Skeletal muscle satellite cell (primary cell): ENCODE results near the gene C22orf42. TPM values are rescaled to one million over a fixed set of nuclear protein-coding genes. Genes with fewer than 3 reads are reported as not detected.

Experiments
- H3K27me3 ChIP-seq: 2 replicates; pipeline ENCODE4 v1.7.0; 2013; ENCODE audit warnings: low read length; ENCODE audit not compliant: control insufficient read depth, insufficient read depth
- H3K36me3 ChIP-seq: 2 replicates; pipeline ENCODE4 v1.7.0; 2013; ENCODE audit warnings: mild to moderate bottlenecking, control low read depth, low read length; ENCODE audit not compliant: insufficient read depth
- H3K4me1 ChIP-seq: 2 replicates; pipeline ENCODE4 v1.7.0; 2013; ENCODE audit warnings: low read length; ENCODE audit not compliant: control insufficient read depth, insufficient read depth
- H3K4me2 ChIP-seq: 2 replicates; pipeline ENCODE4 v1.7.0; 2013; ENCODE audit warnings: mild to moderate bottlenecking, low read length
- H3K4me3 ChIP-seq: 2 replicates; pipeline ENCODE4 v1.7.0; 2013; ENCODE audit warnings: low read length
- H3K9ac ChIP-seq: 2 replicates; pipeline ENCODE4 v1.7.0; 2013; ENCODE audit warnings: mild to moderate bottlenecking, low read depth, low read length, moderate library complexity
- H3K9me3 ChIP-seq: replicated peaks from 2 replicates; pipeline ENCODE4 v1.7.0; 2013; ENCODE audit warnings: mild to moderate bottlenecking, control low read depth, low read length
- small RNA-seq: library from RNA; depleted of rRNA; stranded (forward); fragments of <200 nt; gene quantifications from one replicate; pipeline ENCODE3, GENCODE V24; 2012

The C22orf42 gene

GRCh38 chr22:32127904-32128303, 31.2 kb downstream of the C22orf42 start:
- Histone ChIP-seq H3K27me3 (no peaks in the 10 kb centered on the region), H3K4me3 (no peak overlapping the region), H3K9ac (no peak overlapping the region), H3K4me1 (no peaks in the 10 kb centered on the region), H3K36me3 (no peaks in the 10 kb centered on the region), H3K4me2 (no peak overlapping the region), H3K9me3 (no peaks in the 10 kb centered on the region)

DNA sequence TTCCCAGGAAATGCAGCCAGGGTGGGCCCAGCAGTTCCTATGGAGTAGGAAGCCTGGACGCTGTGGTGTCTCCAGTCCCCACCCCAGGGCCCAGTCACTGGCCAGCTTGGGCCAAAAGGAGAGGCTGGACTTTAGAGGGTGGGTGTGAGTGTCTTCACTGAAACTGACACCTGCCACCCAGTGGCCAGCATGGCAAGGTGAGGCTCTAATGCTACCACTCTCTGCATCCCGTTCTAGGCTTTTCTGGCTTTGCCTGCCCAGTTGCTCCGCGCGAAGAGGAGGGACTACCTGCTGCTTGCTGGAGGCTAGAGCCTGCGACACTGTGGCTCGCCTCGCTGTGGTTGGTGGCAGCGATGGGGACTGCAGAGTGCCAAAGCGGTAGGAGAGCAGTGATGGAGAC, 35.4 kb downstream of the C22orf42 start:
- no peak overlapping the region for H3K9ac ChIP-seq
- no peaks in the 10 kb centered on the region for H3K9me3 ChIP-seq
- no peak overlapping the region for H3K4me2 ChIP-seq
- no peaks in the 10 kb centered on the region for H3K4me1 ChIP-seq
- no peaks in the 10 kb centered on the region for H3K36me3 ChIP-seq
- H3K27me3 ChIP-seq, result no peaks in the 10 kb centered on the region
- H3K4me3 ChIP-seq, result no peak overlapping the region

DNA sequence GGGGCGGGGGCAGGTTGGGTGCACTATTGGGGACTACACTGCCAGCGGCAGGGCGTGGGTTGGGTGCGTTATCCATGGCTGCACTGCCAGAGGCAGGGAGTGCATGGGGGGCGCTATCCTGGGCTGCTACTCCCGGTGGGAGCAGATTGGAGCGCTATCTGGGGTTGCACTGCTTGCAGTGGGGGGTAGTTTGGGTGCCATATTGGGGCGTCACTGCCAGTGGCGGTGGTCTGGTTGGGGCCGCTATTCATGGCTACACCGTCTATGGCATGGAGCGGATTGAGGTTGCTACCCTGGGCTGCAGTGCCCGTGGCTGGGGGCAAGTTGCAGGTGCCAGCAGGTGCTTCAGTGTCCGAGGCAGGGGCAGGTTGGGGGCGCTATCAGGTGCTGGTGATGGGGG, 36.2 kb downstream of the C22orf42 start:
- no peak overlapping the region for H3K4me2 ChIP-seq
- H3K9me3 ChIP-seq, result no peaks in the 10 kb centered on the region
- no peaks in the 10 kb centered on the region for H3K36me3 ChIP-seq
- H3K27me3 ChIP-seq, result peaks cover under 1% of the 10 kb centered on the region
- no peak overlapping the region for H3K4me3 ChIP-seq
- no peaks in the 10 kb centered on the region for H3K4me1 ChIP-seq
- no peak overlapping the region for H3K9ac ChIP-seq

DNA sequence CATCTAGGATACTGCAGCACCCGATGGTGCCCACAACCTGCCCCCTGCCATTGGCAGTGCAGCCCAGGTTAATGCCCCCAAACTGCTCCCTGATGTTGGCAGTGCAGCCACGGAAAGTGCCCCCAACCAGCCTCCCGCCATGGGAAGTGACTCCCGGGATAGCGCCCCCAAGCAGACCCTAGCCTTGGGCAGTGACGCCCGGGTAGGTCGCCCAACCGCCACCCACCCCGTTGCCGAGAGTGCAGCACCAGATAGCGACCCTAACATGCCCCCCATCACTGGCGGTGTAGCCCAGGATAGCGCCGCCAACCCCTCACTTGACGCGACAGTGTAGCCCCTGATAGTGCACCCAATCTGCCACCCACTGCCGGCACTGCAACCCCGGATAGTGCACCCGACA, 38.5 kb downstream of the C22orf42 start:
- Histone ChIP-seq H3K4me1 (no peaks in the 10 kb centered on the region), H3K36me3 (no peaks in the 10 kb centered on the region), H3K27me3 (peaks cover 13% of the 10 kb centered on the region), H3K9me3 (no peaks in the 10 kb centered on the region), H3K4me3 (no peak overlapping the region), H3K4me2 (no peak overlapping the region), H3K9ac (no peak overlapping the region)

DNA sequence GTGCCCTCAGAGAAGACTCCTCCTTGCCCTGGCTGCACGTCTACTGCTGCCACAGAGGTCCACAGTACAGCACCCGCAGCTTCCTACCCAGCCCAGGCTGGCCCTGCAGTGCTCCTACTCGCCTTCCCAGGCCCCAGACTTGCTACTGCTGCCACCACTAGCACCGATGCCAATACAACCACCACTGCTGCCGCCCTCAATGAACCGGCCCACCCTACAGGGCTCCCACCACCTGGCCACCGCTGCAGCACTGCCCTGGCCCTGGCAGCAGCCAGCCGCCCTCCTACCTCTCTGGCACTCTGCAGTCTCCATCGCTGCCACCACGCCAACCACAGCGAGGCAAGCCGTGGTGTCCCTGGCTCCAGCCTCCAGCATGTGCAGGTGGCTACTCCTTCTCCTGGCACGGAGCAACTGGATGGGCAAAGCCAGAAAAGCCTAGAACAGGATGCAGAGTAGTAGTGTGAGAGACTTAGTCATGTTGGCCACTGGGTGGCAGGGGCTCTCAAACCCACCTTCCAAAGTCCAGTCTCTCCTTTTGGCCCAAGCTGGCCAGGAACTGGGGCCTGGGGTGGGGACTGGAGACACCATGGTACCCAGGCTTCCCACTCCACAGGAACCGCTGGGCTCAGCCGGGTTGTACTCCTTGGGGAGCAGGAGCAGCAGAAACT, 39.4 kb downstream of the C22orf42 start:
- Histone ChIP-seq H3K9me3 (no peaks in the 10 kb centered on the region), H3K4me3 (no peak overlapping the region), H3K27me3 (peaks cover 20% of the 10 kb centered on the region), H3K9ac (no peak overlapping the region), H3K4me1 (no peaks in the 10 kb centered on the region), H3K36me3 (no peaks in the 10 kb centered on the region), H3K4me2 (no peak overlapping the region)

GRCh38 chr22:32112380-32112779, 46.7 kb downstream of the C22orf42 start:
- Histone ChIP-seq H3K4me3 (no peak overlapping the region), H3K9ac (no peak overlapping the region), H3K27me3 (peaks cover 32% of the 10 kb centered on the region), H3K36me3 (no peaks in the 10 kb centered on the region), H3K4me1 (no peaks in the 10 kb centered on the region), H3K4me2 (no peak overlapping the region), H3K9me3 (no peaks in the 10 kb centered on the region)

GRCh38 chr22:32106930-32107329, 52.2 kb downstream of the C22orf42 start:
- no peaks in the 10 kb centered on the region for H3K36me3 ChIP-seq
- H3K27me3 ChIP-seq, result peaks cover 12% of the 10 kb centered on the region
- no peaks in the 10 kb centered on the region for H3K9me3 ChIP-seq
- no peak overlapping the region for H3K4me3 ChIP-seq
- H3K9ac ChIP-seq, result no peak overlapping the region
- H3K4me1 ChIP-seq, result no peaks in the 10 kb centered on the region
- no peak overlapping the region for H3K4me2 ChIP-seq

GRCh38 chr22:32103658-32104315, 55.3 kb downstream of the C22orf42 start:
- Histone ChIP-seq H3K36me3 (no peaks in the 10 kb centered on the region), H3K4me1 (no peaks in the 10 kb centered on the region), H3K27me3 (peaks cover 13% of the 10 kb centered on the region)

DNA sequence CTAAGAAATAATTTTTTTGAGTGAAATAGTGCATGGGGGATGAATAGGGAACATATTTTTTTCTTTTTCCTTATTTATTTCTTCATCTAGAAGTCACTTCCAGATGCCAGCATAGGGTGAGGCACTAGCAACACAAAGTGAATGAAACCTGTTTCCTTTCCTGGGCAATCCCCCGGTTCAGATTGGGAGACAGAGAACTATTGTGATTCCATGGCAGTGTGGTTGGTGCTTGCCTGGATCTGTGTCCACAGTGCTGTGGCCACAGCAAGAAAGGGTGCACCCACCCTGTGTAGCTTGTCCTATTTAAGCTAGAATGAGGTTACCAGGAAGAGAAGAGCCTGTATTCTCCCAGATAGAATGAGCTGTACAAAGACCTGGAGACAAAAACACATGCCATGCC, 58.4 kb downstream of the C22orf42 start:
- Histone ChIP-seq H3K4me3 (no peak overlapping the region), H3K9ac (no peak overlapping the region), H3K9me3 (no peaks in the 10 kb centered on the region), H3K4me2 (no peak overlapping the region), H3K27me3 (peaks cover 21% of the 10 kb centered on the region), H3K4me1 (no peaks in the 10 kb centered on the region), H3K36me3 (no peaks in the 10 kb centered on the region)

More at GRCh38 chr22:32103658-32104315, 55.3 kb downstream of the C22orf42 start:
- Histone ChIP-seq H3K4me3 (no peak overlapping the region), H3K9me3 (no peaks in the 10 kb centered on the region), H3K9ac (no peak overlapping the region), H3K4me2 (no peak overlapping the region)

Small RNA genes lying within 50 kb of the gene (small RNA-seq; reads per million reads assigned to genes)
- gene AP1B1P2, result not detected
- not detected for gene RF02171
